GM19193 (cell line): Measurements from ENCODE around the gene TMEM150C.

ENCODE experiments used
- POLR2A ChIP-seq: IDR thresholded peaks from 4 replicates; pipeline ENCODE4 v1.6.1; 2011; ENCODE audit not compliant: insufficient read depth, insufficient read length; ENCODE audit errors: extremely low read depth

Gene TMEM150C

DNA sequence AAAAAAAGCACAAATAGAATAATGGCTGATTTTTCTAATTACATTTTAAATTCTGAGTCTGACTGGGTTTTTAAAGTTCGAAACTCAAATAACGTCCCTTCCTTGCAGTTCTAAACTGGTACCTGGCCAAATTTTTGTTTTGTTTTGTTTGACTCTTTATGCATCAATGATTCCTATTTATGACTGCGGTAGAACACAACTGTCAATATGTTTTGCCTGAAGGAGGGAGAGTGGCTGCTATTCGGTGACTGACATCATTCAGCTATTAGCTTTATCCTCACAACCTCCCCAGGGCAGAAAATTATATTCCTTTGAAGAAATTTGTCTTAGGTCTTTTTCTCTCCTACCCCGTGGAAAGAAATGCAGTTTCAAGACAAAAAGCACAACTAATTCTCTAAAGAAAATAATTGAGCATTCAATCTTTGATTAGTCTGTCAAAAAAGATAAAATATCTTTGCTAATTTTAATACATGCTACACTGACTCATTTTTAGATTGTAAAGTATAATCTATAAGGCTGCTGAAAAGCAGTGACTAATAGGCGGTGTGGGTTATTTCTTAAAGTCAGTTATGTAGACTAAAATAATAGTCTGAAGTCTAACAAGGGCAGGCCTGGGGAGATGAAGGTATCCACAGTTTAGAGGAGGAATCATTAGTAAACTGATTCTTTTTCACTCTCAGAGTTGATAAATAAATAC, 61.9 kb downstream of the TMEM150C start:
- no peak for TF ChIP-seq POLR2A

DNA sequence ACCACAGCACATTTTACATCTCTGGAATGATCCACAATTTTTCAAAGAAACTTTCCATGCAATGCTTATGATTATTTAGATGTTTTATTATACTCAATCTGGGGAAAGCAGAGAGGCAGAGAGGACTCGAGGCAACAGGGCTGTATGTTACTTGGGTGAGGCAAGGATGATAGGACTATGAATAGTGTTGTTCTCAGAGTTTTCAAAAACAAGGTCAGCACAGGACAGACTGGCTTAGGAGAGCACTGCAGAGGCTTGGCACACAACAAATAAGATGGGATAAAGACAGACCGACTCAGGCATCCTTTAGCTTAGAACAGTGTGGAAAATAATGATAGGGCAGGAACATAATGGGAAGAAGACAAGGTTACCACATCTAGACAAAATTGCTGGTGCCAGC, 65.4 kb downstream of the TMEM150C start:
- TF ChIP-seq POLR2A, result no peak

DNA sequence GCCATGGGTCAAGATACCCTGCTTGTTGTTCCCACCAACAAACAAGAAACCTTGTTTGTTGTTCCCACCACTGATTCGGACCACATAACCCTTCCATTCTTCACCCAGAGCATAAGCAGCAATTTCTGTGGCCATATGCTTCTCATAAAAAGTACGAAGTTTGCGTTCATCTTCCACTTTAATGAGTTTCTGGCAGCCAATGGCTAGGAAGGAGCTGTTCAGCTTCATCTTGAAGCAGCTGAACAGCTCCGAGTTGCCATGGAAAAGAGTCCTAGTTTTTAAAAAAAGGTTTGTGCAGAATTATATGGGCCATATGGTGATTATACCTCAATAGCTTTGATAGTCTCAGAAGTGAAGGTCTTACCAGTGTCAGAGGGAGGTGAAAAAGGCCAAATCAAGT, 66.1 kb downstream of the TMEM150C start:
- no peak for TF ChIP-seq POLR2A

DNA sequence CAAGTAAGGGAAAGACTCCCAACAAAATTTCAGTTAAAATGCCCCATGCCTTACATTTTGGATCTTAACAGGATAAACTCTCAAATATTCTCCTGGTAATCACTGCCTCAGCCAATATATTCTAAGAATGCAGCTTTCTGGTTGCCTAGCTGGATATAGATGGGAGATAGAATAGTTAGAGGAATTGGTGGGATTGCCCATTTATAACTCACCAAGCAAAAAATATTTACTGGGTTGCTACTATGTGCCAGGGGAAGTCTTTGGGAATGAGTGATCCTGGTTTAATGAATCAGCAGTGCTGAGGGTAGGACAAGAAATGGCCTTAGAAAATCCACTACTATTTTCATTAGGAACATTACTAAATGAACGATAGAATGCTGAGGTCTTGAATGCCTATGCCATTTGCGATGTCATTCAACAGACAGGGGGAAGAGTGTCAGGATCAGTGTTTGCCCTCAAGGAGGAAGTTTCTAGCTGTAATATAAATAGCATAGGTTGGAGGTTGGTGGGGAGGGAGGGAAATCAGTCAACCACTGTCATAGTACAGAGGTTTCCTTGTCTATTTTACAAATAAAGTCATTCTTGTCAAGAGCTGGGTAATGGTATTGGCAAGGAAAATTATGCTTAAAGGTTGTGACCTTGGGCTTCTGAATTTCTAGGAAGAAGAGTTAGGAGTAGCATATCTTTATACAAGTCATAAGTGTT, 67.9 kb downstream of the TMEM150C start:
- TF ChIP-seq POLR2A, result no peak

DNA sequence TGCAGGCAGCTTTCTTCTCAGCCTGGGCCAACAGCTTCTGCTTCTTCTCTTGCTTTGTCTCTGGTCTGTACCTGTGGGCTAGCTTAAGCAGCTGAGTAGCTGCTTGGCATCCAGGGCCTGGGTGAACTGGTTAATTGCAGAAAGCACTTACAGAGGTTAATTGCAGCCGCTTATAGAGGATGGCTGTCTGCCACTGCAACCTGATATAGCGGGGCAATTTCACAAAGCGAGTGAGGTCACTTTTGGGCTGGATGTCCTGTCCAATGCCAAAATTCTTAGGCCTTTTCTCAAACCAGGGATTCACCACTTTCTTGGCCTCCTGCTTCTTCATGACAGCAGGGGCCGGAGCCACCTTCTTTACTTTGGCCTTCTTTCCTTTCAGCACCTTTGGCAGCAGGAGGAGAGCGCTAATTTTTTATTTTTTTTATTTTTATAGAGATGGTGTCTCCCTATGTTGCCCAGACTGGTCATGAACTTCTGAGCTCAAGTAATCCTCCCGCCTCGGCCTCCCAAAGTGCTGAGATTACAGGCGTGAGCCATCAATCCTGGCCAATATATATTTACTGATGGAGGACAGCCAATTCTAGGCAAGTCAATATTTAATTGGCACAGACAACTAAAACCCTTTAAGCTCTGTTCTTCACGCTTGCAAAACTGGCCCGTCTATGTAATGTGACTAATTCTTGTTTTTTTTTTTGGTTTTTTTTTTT, 70.4 kb downstream of the TMEM150C start:
- TF ChIP-seq POLR2A, result no peak

DNA sequence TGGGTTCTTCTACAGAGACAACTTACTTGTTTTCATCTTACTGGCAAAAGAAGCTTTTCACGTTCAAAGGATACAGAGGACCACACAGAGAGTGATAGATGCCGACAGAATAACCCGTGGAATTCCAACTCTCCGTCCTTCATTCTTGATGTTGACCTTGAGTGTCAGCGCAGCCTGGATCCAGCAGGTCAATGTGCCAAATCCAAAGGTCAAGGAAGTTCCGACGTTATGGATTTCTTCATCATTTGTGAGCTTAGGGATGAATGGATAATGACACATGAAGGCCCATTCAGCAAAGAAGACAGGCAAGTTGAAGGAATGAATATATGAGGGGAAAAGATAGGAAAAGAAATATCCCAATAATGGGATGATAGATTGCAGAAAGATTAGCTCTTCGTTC, 71.8 kb downstream of the TMEM150C start:
- no peak for TF ChIP-seq POLR2A

DNA sequence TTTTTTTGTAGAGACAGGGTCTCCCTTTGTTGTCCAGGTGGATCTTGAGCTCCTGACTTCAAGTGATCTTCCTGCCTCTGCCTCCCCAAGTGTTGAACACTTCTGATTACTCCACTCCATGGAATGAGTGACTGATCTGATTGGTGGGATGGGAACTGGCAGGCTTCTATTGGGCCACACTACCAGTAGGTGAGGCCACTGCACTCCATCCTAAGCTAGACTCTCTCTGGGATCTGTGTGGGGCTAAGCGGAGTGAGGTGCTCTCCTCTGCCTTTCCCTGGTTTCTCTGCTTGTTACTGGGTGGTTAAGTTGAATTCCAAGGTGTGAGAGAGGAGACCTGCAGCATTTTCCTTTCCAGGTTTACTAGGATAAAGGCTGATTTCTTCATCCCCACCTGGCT, 72.7 kb downstream of the TMEM150C start:
- no peak for TF ChIP-seq POLR2A

DNA sequence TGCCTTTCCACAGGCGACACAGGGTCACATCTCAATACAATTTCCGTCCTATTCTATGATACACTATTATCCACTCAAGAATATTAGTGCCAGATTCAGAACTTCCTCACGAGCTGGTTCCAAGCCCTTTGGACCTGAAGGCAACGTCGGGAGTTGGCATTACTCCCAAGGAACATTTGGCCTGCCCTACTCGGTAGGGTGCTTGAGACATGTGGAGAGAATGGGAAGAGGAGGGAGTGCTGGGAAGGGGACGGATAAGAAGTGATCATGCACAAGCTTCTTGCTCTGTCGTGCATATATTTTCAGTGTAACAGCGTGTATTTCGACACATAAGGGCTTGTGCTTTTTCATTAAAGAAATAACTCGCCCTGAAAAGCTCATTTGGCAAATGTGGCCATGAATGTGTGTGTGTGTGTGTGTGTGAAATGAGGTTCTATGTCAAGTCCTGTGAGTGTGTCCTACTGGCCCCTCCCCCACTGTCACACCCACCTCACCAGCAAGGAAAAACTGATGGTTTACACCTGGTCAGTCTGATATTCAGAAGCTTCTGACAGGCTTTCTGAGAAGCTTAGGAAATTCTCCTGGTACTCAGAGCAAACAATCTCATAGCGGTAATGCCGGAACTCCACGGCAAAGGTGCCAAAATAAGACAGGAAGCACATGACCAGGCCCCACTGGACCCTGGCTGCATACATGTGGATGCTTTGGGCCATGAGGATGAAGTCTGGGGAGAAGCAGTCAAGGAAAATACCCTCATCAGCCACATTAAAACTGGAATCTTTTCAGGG, 76.6 kb downstream of the TMEM150C start:
- TF ChIP-seq POLR2A, result no peak

DNA sequence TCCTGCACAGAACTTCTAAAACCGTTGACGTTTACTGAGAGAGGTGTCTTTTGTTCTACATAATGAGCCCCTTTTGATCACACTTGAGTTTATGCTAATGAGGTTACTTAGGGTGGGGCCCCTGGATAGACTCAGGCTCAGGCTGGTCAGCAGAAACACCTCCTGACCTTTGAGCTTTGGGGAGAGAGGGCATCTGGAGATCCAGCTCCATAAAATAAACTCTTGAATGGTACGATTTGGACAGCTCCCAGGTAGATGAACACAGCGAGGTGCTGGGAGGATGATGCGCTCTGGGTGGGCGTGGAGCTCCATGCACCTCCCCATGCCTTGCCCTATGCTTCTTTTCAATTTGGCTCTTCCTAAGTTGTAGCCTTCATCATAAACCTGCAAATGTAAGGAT, 79.4 kb downstream of the TMEM150C start:
- no peak for TF ChIP-seq POLR2A

DNA sequence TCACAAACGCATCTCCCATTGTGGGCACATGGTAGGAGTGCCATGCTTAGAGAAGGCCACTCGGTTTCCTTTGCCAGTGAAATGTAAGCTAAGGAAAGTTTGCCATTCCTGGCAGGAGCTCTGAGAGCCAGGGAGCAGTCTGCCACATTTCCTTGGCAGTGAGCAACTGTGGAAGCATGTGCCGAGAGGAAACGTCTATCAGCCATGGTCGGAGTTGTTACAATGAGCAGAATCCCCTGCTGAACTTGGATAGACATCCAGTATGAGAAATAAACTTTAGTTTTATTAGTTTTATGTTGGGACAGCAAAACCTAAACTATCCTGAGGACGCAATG, 80.3 kb downstream of the TMEM150C start:
- TF ChIP-seq POLR2A, result no peak

DNA sequence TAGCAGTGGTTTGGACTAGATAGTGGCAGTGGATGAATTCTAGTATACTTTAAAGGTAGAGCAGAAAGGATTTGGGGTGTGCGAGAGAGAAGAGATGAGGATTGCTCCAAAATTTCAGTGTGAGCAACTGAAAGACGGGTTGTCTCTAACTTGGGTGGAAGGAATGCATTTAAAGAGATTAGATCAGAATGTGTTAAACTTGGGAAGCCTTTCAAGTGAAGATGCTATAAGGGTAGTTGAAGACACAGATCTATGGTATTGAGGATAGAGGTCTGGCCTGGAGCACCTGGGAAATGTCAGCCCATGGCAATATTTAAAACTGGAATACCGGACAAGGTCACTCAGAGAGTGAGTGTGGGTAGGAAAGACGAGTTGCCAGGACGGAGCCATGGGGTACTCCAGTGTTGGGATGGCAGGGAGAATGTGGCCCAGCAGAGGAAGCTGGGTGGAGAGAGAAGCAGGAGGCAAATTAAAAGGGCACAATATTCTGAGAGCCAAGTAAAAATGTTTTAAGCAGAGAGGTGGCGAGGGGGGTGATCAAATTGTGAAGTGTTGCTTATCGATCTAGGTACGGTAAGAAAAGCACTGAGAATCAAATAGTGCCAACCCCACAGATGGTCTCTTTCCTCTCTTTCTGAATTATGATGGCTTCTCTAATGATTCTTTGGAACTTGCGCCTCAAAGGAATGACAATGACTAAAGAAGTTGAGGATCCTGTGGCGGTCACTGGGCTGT, 80.8 kb downstream of the TMEM150C start:
- no peak for TF ChIP-seq POLR2A

DNA sequence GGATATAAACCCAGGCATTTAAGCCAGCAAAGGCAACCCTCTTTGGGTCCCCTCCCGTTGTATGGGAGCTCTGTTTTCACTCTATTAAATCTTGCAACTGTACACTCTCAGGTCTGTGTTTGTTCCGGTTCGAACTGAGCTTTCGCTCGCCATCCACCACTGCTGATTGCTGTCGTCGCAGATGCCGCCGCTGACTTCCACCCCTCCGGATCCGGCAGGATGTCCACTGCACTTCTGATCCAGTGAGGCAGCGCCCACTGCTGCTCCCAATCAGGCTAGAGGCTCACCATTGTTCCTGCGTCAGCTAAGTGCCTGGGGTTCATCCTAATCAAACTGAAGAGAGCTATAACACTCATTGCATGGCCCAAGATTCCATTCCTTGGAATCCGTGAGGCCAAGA, 82.2 kb downstream of the TMEM150C start:
- no peak for TF ChIP-seq POLR2A

DNA sequence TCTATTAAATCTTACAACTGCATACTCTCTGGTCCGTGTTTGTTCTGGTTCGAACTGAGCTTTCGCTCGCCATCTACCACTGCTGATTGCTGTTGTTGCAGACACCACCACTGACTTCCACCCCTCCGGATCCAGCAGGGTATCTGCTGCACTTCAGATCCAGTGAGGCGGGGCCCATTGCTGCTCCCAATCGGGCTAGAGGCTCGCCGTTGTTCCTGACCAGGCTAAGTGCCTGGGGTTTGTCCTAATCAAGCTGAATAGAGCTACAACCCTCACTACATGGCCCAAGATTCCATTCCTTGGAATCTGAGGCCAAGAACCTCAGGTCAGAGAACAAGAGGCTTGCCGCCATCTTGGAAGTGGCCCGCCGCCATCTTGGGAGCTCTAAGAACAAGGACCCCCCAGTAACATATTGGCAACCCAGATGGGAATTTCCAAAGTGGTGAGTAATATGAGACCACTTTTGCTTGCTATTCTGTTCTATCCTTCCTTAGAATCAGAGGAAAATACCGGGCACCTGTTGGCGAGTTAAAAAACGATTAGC, 88.1 kb downstream of the TMEM150C start:
- TF ChIP-seq POLR2A, result no peak

DNA sequence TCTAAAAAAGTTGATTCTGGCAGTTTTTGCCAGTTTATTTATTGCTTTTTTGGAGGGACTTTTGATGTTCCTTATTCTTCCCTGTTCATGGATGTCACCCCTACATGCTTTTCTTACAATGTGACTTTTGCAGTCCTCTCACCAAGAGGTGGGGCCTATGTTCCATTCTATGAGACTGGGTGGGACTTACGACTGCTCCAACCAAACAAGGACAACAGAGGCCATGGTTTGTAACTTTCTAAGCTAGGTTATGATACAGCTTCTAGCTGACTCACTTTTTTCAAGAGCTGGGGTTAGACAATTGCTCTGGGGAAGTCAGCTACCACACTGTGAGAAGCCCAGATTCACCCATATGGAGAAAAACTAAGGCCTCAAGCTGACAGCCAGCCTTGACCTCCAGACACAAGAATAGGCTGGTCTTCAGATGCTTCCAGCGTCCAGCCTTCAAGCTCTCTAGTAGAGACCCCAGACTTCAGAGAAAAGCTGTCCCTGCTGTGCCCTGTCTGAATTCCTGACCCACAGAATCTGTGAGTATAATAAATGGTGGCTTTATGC, 91.9 kb downstream of the TMEM150C start:
- no peak for TF ChIP-seq POLR2A
